DND-41 (cell line): ENCODE results near the gene MVD.

Experiments used
- EZH2 ChIP-seq: IDR thresholded peaks from 3 replicates; pipeline ENCODE4 v1.6.1; 2012; ENCODE audit warnings: borderline replicate concordance, low read depth, mild to moderate bottlenecking, moderate library complexity, low read length, inconsistent platforms; ENCODE audit not compliant: severe bottlenecking
- TF ChIP-seq, protein P1 (sequence below): IDR thresholded peaks from 2 replicates; pipeline ENCODE4 v1.5.1; 2012; ENCODE audit warnings: borderline replicate concordance, low read length, moderate library complexity, mild to moderate bottlenecking; ENCODE audit not compliant: poor library complexity, severe bottlenecking; ENCODE audit errors: extremely low read depth

DNA sequence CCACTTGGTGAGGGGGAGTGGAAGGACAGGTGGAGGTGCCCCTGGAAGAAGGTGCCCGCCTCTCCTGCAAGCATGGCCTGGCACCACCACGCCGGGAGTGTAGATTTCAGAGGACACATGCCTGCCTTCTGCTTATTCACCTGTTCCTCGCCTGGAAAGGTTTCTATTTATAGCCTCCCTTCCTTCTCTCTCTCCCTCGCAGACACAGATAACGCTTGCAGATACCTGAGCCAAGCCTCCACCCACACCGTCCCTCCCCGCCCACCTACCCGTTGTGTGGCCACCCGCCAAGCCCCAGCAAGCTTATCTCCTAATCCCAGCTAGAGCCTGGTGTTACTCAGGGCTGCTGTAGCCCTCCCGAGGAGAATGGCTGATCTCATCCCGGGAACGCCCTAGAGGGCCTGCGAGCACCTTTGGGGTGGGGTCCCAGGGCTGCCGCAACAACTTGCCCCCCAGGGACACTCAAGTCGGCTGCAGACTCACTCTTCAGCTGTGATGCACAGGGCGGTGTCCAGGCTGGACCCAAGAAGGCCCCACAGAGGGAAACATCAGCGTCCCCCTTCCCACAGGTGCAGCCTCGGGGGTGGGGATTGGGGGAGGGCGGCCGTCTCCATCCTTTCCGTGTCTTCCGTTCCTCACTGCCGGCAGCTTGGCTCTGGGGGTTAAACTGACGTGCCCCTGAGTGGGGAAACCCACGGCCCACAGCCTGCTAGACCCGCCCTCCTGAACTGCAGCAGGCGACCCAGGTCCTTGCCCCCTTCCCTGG lies 25.3 kb upstream of the MVD start:
- TF ChIP-seq, protein P1, sequence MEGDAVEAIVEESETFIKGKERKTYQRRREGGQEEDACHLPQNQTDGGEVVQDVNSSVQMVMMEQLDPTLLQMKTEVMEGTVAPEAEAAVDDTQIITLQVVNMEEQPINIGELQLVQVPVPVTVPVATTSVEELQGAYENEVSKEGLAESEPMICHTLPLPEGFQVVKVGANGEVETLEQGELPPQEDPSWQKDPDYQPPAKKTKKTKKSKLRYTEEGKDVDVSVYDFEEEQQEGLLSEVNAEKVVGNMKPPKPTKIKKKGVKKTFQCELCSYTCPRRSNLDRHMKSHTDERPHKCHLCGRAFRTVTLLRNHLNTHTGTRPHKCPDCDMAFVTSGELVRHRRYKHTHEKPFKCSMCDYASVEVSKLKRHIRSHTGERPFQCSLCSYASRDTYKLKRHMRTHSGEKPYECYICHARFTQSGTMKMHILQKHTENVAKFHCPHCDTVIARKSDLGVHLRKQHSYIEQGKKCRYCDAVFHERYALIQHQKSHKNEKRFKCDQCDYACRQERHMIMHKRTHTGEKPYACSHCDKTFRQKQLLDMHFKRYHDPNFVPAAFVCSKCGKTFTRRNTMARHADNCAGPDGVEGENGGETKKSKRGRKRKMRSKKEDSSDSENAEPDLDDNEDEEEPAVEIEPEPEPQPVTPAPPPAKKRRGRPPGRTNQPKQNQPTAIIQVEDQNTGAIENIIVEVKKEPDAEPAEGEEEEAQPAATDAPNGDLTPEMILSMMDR: no peak
- no peak for TF ChIP-seq EZH2
